RWPE1 (cell line): ENCODE results near the gene CCDC87.

ENCODE experiments used
- CTCF ChIA-PET: fragments of 350-600 bp; sonication (Branson Sonifier 250); formaldehyde crosslinking; extraction: SDS; loops from one replicate; lab custom pipeline; 2021; lab: Yijun Ruan, JAX
- POLR2A ChIA-PET: fragments of 400-600 bp; formaldehyde crosslinking; extraction: SDS; loops from one replicate; lab custom pipeline; 2020; ENCODE audit warnings: antibody characterized with exemption; ENCODE audit not compliant: low non-redundant PET; lab: Yijun Ruan, JAX
- DNase-seq: peaks from one replicate; pipeline ENCODE4 v3.0.0; 2012; ENCODE audit warnings: low spot score
- H3K27ac ChIP-seq: fragments of 450-650 bp; 2 replicates; pipeline ENCODE4 v1.5.1; 2017
- TF ChIP-seq, protein P1 (sequence below): fragments of 450-650 bp; conservative IDR thresholded peaks from 2 replicates; pipeline ENCODE4 v1.5.1; 2017; ENCODE audit warnings: low read depth, mild to moderate bottlenecking

CCDC87 gene

DNA sequence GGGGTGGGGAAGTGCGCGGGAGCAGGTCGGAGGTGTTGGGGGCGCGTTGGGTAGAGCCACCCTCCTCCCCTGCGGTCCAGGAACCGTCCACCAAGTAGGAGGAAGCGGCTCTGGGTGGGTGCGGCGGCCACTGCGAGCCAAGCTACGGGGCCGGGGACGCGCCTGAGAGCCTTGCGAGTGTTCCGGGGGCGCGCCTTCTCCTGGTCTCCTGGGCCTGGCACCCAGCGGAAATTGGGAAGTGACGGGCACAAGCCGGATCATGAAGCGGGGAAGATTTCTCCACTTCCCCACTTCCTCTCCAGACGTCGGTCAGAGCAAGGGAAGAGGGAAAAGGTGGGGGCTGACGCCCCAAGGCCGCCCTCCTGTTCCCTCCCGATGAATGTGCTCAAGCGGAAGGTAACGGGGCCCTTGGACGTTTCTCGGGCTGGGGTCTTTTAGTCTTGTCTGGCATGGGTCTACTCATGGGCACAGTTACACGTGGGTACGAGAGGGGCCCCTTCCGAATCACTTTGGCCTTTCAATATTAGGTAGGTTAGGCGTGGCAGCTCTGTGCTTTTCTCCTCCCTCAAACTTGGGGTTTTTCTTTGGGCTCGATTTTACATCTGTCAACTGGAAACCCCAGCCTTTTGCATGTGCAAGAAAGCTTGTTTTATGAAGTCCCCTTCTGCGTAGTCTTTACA is 24.4 kb upstream of the CCDC87 start:
- ChIA-PET POLR2A (interaction anchor here (0.5 to 1.8 kb wide), 8 partner anchors 19 to 245 kb away, joined by 3 to 16 read pairs (median 4); partner anchors contain the start of genes CCDC87, CCS, RBM4 and RBM4B), CTCF (interaction anchor here (0.8 kb wide), 2 partner anchors 10 to 25 kb away, joined by 3 read pairs; partner anchors contain the start of genes CCDC87 and CCS)
- peak; percentile 24 for DNase-seq
- H3K27ac ChIP-seq, result peak overlapping the region; percentile 95
- TF ChIP-seq, protein P1, sequence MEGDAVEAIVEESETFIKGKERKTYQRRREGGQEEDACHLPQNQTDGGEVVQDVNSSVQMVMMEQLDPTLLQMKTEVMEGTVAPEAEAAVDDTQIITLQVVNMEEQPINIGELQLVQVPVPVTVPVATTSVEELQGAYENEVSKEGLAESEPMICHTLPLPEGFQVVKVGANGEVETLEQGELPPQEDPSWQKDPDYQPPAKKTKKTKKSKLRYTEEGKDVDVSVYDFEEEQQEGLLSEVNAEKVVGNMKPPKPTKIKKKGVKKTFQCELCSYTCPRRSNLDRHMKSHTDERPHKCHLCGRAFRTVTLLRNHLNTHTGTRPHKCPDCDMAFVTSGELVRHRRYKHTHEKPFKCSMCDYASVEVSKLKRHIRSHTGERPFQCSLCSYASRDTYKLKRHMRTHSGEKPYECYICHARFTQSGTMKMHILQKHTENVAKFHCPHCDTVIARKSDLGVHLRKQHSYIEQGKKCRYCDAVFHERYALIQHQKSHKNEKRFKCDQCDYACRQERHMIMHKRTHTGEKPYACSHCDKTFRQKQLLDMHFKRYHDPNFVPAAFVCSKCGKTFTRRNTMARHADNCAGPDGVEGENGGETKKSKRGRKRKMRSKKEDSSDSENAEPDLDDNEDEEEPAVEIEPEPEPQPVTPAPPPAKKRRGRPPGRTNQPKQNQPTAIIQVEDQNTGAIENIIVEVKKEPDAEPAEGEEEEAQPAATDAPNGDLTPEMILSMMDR, result no peak

DNA sequence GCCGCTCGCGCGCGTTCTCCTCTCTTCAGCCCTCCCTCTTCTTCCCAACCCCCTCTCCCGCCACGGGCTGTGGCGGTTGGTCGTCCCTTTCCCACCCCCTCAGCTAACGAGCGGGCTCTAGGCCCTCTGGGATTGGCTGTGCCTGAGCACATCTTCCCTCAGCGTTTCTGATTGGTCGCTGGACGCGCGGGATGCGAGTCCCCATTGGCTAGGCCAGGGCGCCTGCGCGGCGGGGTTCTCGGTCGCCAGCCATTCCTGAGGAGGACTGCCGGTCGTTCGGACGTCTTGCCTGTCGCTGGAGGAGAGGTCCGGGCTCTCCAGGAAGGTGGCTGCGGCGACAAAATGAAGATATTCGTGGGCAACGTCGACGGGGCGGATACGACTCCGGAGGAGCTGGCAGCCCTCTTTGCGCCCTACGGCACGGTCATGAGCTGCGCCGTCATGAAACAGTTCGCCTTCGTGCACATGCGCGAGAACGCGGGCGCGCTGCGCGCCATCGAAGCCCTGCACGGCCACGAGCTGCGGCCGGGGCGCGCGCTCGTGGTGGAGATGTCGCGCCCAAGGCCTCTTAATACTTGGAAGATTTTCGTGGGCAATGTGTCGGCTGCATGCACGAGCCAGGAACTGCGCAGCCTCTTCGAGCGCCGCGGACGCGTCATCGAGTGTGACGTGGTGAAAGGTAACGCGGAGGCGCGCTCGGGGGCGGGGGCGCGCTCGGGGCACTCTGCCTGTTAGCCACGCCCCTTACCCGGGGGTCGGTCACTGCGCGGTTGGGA is 23.7 kb upstream of the CCDC87 start, which contains the start of gene RBM14:
TSS of gene RBM14 (plus strand) at position 252 of the 776 bp plus-strand sequence. CDS start at position 343, 91 bp downstream.
- ChIA-PET CTCF (interaction anchor here (0.8 kb wide), 2 partner anchors 11 to 24 kb away, joined by 3 read pairs; partner anchors contain the start of genes CCDC87 and CCS), POLR2A (interaction anchor here (0.6 to 1.8 kb wide), 10 partner anchors 10 to 268 kb away, joined by 3 to 16 read pairs (median 4); partner anchors contain the start of genes CCDC87, CCS, RBM4 and RBM4B)
- H3K27ac ChIP-seq, result peak within 1 kb of the TSS; percentile 95
- peak; percentile 99 for DNase-seq
- TF ChIP-seq, protein P1, result no peak

DNA sequence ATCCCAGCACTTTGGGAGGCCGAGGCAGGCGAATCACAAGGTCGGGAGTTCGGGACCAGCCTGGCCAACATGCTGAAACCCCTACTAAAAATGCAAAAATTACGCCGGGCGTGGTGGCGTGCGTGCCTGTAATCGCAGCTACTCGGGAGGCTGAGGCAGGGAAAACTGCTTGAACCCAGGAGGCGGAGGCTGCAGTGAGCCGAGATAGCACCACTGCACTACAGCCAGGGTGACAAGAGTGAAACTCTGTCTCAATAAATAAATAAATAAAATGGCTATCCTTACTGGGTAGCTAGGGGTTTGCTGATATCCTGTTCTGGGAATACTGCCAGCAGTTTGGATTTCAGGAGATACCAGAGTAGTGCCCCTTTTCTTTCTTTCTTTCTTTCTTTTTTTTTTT is 21.2 kb upstream of the CCDC87 start:
- no peak for DNase-seq
- CTCF ChIA-PET, result interaction anchor here (0.5 kb wide), 1 partner anchor 33 kb away, joined by 3 read pairs; no protein-coding TSS in a partner anchor
- TF ChIP-seq, protein P1, result no peak
- no peak overlapping the region for H3K27ac ChIP-seq
- POLR2A ChIA-PET, result no interaction called here

DNA sequence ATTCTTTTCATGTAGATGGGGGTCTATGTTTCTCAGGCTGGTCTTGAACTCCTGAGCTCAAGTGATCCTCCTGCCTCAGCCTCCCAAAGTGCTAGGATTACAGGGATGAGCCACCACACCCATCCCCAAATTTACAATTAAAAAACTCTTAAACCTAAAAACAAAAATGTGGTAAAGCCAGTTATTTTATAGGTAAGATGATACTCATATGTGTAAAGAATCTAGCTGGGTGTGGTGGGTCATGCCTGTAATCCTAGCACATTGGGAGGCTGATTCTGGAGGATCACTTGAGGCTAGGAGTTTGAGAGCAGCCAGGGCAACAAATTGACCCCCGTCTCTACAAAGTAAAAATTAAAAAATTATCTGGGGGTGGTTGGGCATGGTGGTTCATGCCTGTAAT is 19.6 kb upstream of the CCDC87 start:
- no peak overlapping the region for H3K27ac ChIP-seq
- POLR2A ChIA-PET, result no interaction called here
- CTCF ChIA-PET, result interaction anchor here (0.6 kb wide), 1 partner anchor 468 kb away, joined by 4 read pairs; no protein-coding TSS in a partner anchor
- no peak for DNase-seq
- TF ChIP-seq, protein P1, result no peak

DNA sequence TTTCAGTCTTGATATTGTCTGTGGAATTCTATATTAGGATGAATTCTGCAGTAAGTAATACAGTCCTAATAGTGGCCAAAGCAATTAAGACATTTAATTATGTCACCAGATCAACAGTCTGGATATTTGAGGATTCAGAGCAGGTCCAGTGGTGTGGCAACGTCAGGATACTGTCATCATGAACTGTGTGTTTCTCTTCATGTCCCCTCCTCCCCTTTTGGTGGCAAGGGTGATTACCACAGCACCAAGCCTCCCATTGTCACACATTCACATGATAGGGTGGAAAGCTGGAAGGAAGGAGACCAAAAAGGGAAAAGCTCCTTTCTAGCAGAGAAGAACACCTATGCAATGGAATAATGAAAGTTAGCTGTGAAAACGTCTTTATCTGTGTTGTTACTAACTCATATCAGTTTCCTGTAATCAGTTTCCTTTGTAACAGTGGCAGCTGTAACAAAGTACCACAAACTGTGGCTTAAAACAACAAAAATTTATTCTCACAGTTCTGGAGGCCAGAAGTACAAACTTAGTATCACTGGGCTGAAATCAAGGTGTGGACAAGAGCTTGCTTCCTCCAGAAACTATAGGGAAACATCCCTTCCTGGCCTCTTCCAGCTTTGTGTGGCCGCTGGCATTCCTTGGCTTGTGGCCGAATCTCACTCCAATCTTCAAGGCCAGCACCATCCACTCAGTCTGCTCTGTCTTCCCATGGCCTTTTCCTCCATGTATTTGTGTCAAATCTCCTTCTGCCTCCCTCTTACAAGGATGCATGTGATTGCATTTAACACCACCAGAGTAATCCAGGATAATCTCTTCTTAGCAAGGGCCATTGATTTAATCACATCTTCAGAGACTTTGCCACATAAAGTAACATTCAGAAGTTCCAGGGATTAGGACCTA is 17.1 kb upstream of the CCDC87 start:
- no peak for DNase-seq
- ChIA-PET POLR2A (no interaction called here), CTCF (no interaction called here)
- TF ChIP-seq, protein P1, result no peak
- no peak overlapping the region for H3K27ac ChIP-seq
